Stimulated activated CD4-positive, alpha-beta T cell treated with anti-CD3 and anti-CD28 coated beads, Interleukin-12 subunit alpha, Interleukin-12 subunit beta, amount 100 ng/mL, for 4 hours (primary cell): ENCODE data around the gene MMEL1.

Experiments
- DNase-seq: peaks from one replicate; pipeline ENCODE4 v3.0.0-alpha.2; 2020

The MMEL1 gene

DNA sequence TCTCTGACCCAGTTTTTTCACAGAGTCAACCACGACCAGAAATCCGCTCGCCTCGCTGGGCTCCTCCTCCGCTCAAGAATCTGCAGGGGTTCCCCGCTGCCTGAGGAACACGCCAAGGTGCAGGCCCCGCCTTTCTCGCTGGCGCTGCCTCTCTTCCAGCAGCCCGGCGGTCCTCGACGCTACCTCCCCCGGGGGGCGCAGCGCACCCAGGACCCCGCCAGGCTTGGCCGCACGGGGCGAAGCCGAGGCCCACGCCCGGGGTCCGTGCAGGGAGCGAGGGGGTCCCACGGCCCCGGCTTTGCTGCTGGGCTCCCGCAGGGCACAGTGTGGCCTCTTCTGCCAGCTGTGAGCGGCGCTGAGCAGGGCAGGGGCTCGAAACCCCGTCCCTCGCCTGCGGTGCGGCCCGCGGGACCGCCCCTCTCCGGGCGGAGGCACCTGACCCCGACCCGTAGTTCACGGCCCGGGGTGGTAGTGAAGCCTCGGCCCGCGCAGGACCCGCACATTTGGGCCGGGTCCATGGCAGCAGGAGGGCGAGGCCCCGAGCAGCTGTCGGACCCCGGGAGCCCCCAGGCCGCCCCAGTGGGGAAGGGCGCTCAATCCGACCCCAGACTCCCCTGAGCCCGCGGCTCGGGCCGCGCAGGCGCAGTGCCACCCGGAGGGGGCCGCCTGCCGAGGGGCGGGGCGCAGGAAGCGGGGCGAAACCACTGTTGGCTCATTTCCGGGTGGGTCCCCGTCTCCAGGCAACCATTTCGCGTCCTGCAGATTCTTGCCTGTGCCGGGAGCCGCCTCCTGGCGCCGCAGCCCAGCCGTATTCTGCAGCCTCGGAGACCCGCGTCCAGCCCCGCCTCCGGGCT, 10.0 kb upstream of the MMEL1 start:
- DNase-seq: peak; percentile 91

DNA sequence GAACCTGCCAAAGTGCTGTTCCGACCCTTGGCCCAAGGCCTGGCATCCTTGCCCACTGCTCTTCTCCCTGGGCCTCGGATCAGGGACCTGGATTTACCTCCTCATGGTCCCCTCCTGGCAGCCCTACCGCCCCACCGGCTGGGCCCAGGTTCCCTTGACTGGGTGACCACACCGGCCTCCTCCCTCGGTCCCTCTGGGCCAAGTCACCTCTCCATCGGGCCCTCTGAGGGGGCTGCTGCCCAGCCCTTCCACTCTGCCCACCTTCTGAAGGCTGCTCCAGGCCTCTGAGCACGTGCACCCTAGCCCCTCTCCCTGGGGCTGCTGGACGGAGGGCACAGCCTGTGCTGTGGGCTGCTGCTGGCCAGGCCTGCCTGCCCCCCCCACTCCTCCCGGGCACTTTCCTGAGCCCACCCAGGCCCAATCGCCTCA, 9.3 kb upstream of the MMEL1 start:
- no peak for DNase-seq

- DNase-seq: no peak
Observed at GRCh38 chr1:2641381-2642130, 8.7 kb upstream of the MMEL1 start.

DNA sequence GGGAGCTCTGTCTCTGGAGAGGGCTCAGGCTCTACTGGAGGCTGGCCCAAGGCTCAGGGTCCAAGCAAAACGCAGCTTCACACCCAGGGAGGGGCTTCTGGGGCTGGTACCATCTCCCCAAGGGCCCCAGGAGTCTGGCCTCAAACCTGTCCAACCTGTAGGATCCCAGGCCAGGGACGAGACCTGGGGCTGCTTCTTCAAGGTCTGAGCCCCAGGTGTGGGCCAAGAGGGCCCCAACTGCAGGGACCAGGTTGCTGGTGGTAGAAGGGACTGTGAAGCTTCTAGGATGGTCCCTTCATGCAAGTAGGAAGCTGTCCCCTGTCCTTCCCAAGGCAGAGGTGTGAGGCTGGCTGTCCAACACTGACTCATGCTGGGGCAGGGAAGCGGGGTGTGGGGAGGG, 7.8 kb upstream of the MMEL1 start:
- DNase-seq: no peak

GRCh38 chr1:2639607-2640521, 7.0 kb upstream of the MMEL1 start:
- no peak for DNase-seq

GRCh38 chr1:2639203-2639602, 6.4 kb upstream of the MMEL1 start:
- DNase-seq: no peak

DNA sequence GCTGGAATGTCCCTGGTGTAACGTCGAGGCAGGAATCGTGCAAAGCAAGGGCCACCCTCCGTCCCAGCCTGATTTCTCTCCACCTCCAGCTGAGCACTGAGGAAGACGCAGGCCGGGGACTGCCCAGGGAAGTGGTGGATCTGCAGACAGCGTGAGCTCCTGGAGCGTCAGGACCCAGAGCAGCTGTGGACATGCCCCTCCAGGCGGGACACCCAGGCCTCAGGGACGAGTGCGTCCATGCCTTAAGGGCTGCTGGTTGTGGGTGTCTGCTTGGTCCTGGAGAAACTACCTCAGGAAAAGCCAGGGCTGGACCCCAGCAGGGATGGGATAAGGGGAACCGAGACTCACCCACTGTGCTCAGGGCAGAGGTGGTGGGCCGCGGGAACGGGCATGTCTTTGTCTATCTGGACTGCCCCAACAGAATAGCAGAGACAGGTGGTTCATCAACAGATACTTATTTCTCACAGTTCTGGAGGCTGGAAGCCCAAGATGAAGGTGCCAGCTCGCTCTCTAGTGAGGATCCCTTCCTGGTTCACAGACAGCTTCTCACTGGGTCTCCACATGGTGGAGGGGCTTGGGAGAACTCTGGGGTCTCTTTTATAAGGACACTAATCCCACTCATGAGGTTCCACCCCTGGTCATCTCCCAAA, 5.8 kb upstream of the MMEL1 start:
- no peak for DNase-seq

- no peak for DNase-seq
Observed at GRCh38 chr1:2637442-2638145, 4.8 kb upstream of the MMEL1 start.

- no peak for DNase-seq
Observed at GRCh38 chr1:2636733-2637132, 3.9 kb upstream of the MMEL1 start.

GRCh38 chr1:2635361-2636010, 2.7 kb upstream of the MMEL1 start:
- DNase-seq: no peak

GRCh38 chr1:2633936-2634491, 1.2 kb upstream of the MMEL1 start:
- no peak for DNase-seq

GRCh38 chr1:2633366-2633935, 635 bp upstream of the MMEL1 start:
- DNase-seq: no peak

DNA sequence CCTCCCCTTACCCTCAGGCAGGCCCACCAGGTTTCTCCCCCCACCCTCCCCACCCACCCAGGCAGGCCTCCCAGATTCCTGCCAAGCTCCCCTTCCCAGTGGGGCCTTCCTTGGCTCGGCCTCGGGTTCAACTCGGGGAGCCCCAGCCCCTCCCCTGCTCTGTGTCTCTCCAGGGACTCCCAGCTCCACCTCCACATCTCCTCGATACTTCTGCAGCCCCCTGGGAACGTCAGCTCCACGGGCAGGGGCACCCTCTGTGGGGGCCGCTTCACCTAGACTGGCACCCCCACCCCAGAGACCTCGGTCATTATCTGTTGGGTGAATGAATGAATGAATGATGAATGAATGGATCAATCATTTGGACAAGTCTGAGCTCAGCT, 775 bp downstream of the MMEL1 start:
- DNase-seq: no peak

- DNase-seq: no peak
Observed at GRCh38 chr1:2631136-2632050, 1.4 kb downstream of the MMEL1 start.

DNA sequence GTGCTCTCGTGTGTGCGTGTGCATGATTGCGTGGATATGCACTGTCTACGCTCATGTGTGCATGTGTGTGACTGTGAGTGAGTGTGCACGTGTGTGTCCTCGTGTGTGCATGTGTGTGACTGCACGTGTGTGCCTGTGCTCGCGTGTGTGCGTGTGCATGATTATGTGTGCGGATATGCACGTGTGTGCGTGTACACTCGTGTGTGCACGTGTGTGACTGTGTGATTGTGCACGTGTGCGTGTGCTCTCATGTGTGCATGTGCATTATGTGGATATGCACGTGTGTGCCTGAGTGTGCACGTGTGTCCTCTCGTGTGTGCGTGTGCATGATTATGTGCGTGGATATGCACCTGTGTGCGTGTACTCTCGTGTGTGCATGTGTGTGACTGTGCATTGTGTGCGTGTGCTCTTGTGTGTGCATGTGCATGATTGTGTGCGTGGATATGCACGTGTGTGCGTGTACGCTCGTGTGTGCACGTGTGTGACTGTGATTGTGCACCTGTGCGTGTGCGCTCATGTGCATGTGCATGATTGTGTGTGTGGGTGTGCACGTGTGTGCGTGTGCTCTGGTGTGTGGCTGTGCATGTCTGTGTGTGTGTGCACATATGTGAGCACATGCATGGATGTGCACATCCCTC, 2.2 kb downstream of the MMEL1 start:
- no peak for DNase-seq

GRCh38 chr1:2629627-2630497, 3.0 kb downstream of the MMEL1 start:
- DNase-seq: no peak

- DNase-seq: no peak
Observed at GRCh38 chr1:2628933-2629626, 3.7 kb downstream of the MMEL1 start.
